ENCODE measurements around the gene PPP4C.

DNA sequence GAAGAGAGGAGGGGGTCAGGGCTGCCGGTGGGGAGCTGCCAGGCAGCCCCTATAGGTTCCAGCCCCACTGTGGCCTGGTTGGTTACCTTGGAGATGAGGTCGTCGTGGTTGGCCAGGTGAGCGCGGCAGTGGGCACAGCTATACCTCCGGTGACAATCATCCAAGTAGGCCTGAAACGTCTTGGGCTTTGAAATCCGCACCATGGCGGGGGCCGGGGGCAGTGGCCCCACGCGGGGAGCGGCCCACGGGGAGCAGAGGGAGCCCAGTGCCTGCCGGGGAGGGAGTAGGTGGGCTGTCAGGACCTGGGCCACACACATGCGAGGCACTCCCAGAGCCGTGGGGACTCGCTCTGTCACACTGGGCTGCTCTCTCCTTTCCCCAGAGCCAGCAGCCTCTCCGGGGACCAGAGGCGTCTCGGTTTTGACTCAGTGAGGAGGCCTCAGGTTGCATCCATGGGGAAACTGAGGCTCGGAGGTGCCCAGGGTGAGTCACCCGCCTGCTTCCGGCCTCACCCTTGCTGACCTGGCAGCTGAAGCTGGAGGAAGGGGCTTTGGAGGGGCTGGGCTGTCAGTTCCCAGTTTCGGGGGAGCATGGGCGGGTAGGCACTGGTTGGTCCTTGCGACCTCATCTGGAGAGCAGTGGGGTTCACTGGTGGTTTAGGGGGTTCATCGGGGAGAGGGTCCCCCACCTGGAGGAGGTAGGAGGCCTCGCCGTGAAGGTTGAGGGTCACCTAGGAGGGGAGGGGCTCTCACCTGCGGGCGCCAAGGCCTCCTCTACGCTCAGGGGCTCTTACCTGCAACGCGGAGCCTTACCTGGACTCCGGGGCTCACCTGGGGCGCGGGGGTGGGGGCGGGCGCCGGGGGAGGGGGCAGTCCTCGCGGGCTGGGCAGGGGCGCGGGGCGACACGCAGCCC is 19.6 kb downstream of the PPP4C start:
- TF ChIP-seq, protein P1, sequence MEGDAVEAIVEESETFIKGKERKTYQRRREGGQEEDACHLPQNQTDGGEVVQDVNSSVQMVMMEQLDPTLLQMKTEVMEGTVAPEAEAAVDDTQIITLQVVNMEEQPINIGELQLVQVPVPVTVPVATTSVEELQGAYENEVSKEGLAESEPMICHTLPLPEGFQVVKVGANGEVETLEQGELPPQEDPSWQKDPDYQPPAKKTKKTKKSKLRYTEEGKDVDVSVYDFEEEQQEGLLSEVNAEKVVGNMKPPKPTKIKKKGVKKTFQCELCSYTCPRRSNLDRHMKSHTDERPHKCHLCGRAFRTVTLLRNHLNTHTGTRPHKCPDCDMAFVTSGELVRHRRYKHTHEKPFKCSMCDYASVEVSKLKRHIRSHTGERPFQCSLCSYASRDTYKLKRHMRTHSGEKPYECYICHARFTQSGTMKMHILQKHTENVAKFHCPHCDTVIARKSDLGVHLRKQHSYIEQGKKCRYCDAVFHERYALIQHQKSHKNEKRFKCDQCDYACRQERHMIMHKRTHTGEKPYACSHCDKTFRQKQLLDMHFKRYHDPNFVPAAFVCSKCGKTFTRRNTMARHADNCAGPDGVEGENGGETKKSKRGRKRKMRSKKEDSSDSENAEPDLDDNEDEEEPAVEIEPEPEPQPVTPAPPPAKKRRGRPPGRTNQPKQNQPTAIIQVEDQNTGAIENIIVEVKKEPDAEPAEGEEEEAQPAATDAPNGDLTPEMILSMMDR (IDR thresholded peaks at IDR 0.05; ENCODE audit: insufficient read depth, low read length): no peak
- TF ChIP-seq POLR2AphosphoS5 (IDR thresholded peaks at IDR 0.05; ENCODE audit: low read depth) (no peak), REST (IDR thresholded peaks at IDR 0.05; ENCODE audit: insufficient replicate concordance, low read depth) (no peak), SPI1 (IDR thresholded peaks at IDR 0.05; ENCODE audit: borderline replicate concordance, low read depth) (no peak)
